ENCODE measurements around the gene ALOX15B. TPM values are rescaled to one million over a fixed set of nuclear protein-coding genes. Genes with fewer than 3 reads are reported as not detected.

Gene ALOX15B
- not detected for total RNA-seq (2021; fragmentation: NEBNext Ultra II Directional; extraction: Animal tissue kit (Norgen Biotek cat#: 25700))
- long read RNA-seq, result 0 reads

- peaks cover 16% of the 10 kb centered on the region for H3K4me1 Mint-ChIP-seq (ENCODE audit: low read depth)
- no peak for DNase-seq
- H3K27ac Mint-ChIP-seq, result no peak within 1 kb of the TSS
- no peaks in the 10 kb centered on the region for H3K36me3 Mint-ChIP-seq (ENCODE audit: low read depth)
- H3K27me3 Mint-ChIP-seq (ENCODE audit: insufficient read depth), result peaks cover 29% of the 10 kb centered on the region
- no peak for TF ChIP-seq CTCF (IDR thresholded peaks at IDR 0.05)
- H3K9me3 Mint-ChIP-seq, result no peaks in the 10 kb centered on the region
- H3K4me3 Mint-ChIP-seq, result no peak within 1 kb of the TSS
Observed at GRCh38 chr17:8038954-8039610, at the start of gene ALOX15B. Gene ALOX15B, plus strand, starts transcription at chr17:8039059. Its CDS starts 97 bp downstream, at chr17:8039156.

- Mint-ChIP-seq H3K9me3 (no peaks in the 10 kb centered on the region), H3K27ac (peak overlapping the region; percentile 70), H3K4me3 (peak overlapping the region; percentile 82), H3K36me3 (ENCODE audit: low read depth) (no peaks in the 10 kb centered on the region), H3K4me1 (ENCODE audit: low read depth) (peaks cover 46% of the 10 kb centered on the region), H3K27me3 (ENCODE audit: insufficient read depth) (peaks cover 4% of the 10 kb centered on the region; the same call in 1 of the 2 replicates)
- peak; percentile 98 for TF ChIP-seq CTCF (IDR thresholded peaks at IDR 0.05)
- DNase-seq, result peak; percentile 52
Observed at GRCh38 chr17:7989781-7990655, 48.8 kb upstream of the ALOX15B start.

- peak; percentile 66 for DNase-seq
- TF ChIP-seq CTCF (IDR thresholded peaks at IDR 0.05), result no peak
- Mint-ChIP-seq H3K9me3 (no peaks in the 10 kb centered on the region), H3K4me1 (ENCODE audit: low read depth) (peaks cover 41% of the 10 kb centered on the region), H3K27ac (peak overlapping the region; percentile 29; the same call in 1 of the 2 replicates), H3K27me3 (ENCODE audit: insufficient read depth) (peaks cover 9% of the 10 kb centered on the region; the same call in 1 of the 2 replicates), H3K36me3 (ENCODE audit: low read depth) (no peaks in the 10 kb centered on the region), H3K4me3 (no peak overlapping the region)
Observed at GRCh38 chr17:7992516-7992915, 46.3 kb upstream of the ALOX15B start.

GRCh38 chr17:7992924-7993323 lies 45.9 kb upstream of the ALOX15B start:
- H3K27ac Mint-ChIP-seq, result no peak overlapping the region

More at GRCh38 chr17:7992924-7993323, 45.9 kb upstream of the ALOX15B start:
- H3K9me3 Mint-ChIP-seq, result no peaks in the 10 kb centered on the region
- no peak for TF ChIP-seq CTCF (IDR thresholded peaks at IDR 0.05)
- peaks cover 37% of the 10 kb centered on the region for H3K4me1 Mint-ChIP-seq (ENCODE audit: low read depth)
- H3K27me3 Mint-ChIP-seq (ENCODE audit: insufficient read depth), result peaks cover 9% of the 10 kb centered on the region; the same call in 1 of the 2 replicates
- peak; percentile 18 for DNase-seq
- H3K36me3 Mint-ChIP-seq (ENCODE audit: low read depth), result no peaks in the 10 kb centered on the region
- H3K4me3 Mint-ChIP-seq, result no peak overlapping the region
